NB4 (cell line): ENCODE results near the gene GABBR2.

Experiments
- CTCF ChIP-seq: IDR thresholded peaks from one replicate; pipeline ENCODE4 v1.5.1; 2012; ENCODE audit warnings: low read depth, low read length
- POLR2A ChIP-seq: IDR thresholded peaks from 2 replicates; pipeline ENCODE4 v1.6.1; 2011; ENCODE audit warnings: mild to moderate bottlenecking; ENCODE audit not compliant: insufficient read length; ENCODE audit errors: extremely low read depth

GRCh38 chr9:98372077-98372836 is 336.5 kb downstream of the GABBR2 start:
- TF ChIP-seq CTCF (no peak), POLR2A (no peak)
